ENCODE data around the gene KREMEN1. TPM values are rescaled to one million over a fixed set of nuclear protein-coding genes. Genes with fewer than 3 reads are reported as not detected.

Gene KREMEN1
- total and polyA plus RNA-seq, 2 of the 4 experiments (the other 2 are of a cell fraction) = 2.9 to 4.6 TPM

- intact Hi-C loops (cut with micrococcal nuclease) (loop anchor here (5.0 to 10.0 kb wide), 2 partner anchors 79 to 547 kb away; partner anchors contain the start of gene KREMEN1), dilution Hi-C loops (cut with HindIII; ENCODE audit: low sequenced_read_pairs, unreplicated experiment) (no loop called here), in situ Hi-C loops (cut with MboI; ENCODE audit: low sequenced_read_pairs) (loop anchor here (5.0 kb wide), 1 partner anchor 299 kb away; no protein-coding TSS in a partner anchor)
- H3K9me3 ChIP-seq (ENCODE audit: control insufficient read depth, insufficient read depth, low read length) = no peaks in the 10 kb centered on the region
- ATAC-seq (ENCODE audit: low read depth) (no peak), DNase-seq (no peak)
- no peak overlapping the region for H2BK20ac ChIP-seq (ENCODE audit: low read depth, low read length)
- no peaks in the 10 kb centered on the region; the same call in 1 of the 2 replicates for H3K4me1 ChIP-seq (ENCODE audit: control insufficient read depth, insufficient read depth, low read length)
- H2BK15ac ChIP-seq (ENCODE audit: low read depth, low read length) = no peak overlapping the region
- H3K14ac ChIP-seq (replicated peaks; ENCODE audit: low read depth, low read length) = no peak overlapping the region
- no TSS peak for BruUV-seq (replicated peaks)
- no peak overlapping the region for H3K4ac ChIP-seq (ENCODE audit: low read depth, low read length)
- H4K91ac ChIP-seq (ENCODE audit: insufficient read depth, low read depth, low read length) = no peak overlapping the region
- no peaks in the 10 kb centered on the region; the same call in none of the 2 replicates for H3K27me3 ChIP-seq (ENCODE audit: control insufficient read depth, insufficient read depth, low read length)
- no peak overlapping the region for H2AK5ac ChIP-seq (ENCODE audit: low read depth, low read length)
- no peak for TF ChIP-seq MAFK (IDR thresholded peaks at IDR 0.05; ENCODE audit: low read depth, low read length)
- TF ChIP-seq CTCF (conservative IDR thresholded peaks at IDR 0.05; ENCODE audit: low read depth, low read length) = no peak
- no peak for TF ChIP-seq FOS (IDR thresholded peaks at IDR 0.05; ENCODE audit: low read depth, low read length)
- no peak for TF ChIP-seq MAZ (IDR thresholded peaks at IDR 0.05; ENCODE audit: borderline replicate concordance, low read depth, low read length)
- no peak for TF ChIP-seq RAD21 (IDR thresholded peaks at IDR 0.05; ENCODE audit: low read length)
- TF ChIP-seq CEBPB (IDR thresholded peaks at IDR 0.05; ENCODE audit: low read depth, low read length) = no peak
- TF ChIP-seq MXI1 (IDR thresholded peaks at IDR 0.05; ENCODE audit: borderline replicate concordance, low read depth, low read length) = no peak
- no peak for TF ChIP-seq BHLHE40 (IDR thresholded peaks at IDR 0.05; ENCODE audit: low read depth, low read length)
- TF ChIP-seq ELK1 (IDR thresholded peaks at IDR 0.05; ENCODE audit: borderline replicate concordance, low read depth, low read length) = no peak
- no peak for TF ChIP-seq POLR2A (IDR thresholded peaks at IDR 0.05; ENCODE audit: low read depth, low read length)
- TF ChIP-seq USF2 (IDR thresholded peaks at IDR 0.05; ENCODE audit: low read depth, low read length) = no peak
- no peak for TF ChIP-seq RCOR1 (IDR thresholded peaks at IDR 0.05; ENCODE audit: insufficient replicate concordance, low read length)
- TF ChIP-seq RFX5 (IDR thresholded peaks at IDR 0.05; ENCODE audit: low read depth, low read length) = no peak
- no peak for TF ChIP-seq CHD1 (IDR thresholded peaks at IDR 0.05; ENCODE audit: low read depth, low read length)
- no peak for TF ChIP-seq SMC3 (IDR thresholded peaks at IDR 0.05; ENCODE audit: low read depth, low read length)
- TF ChIP-seq NFE2L2 (IDR thresholded peaks at IDR 0.05; ENCODE audit: low read depth, low read length) = no peak
- no peak overlapping the region for H2AFZ ChIP-seq (replicated peaks; ENCODE audit: low read length, poor library complexity)
- H4K20me1 ChIP-seq (ENCODE audit: insufficient read depth, low read length) = no peaks in the 10 kb centered on the region
- H2BK5ac ChIP-seq (ENCODE audit: low read depth, low read length, poor library complexity, severe bottlenecking) = no peak overlapping the region
- no CpG with 5 or more reads among the region's 7 CpGs for WGBS, 2 experiments (ENCODE audit: extremely low coverage in 2 of 2, insufficient read length in 1 of 2)
- H3K18ac ChIP-seq (ENCODE audit: low read depth, low read length) = no peak overlapping the region
- H3K9me1 ChIP-seq (ENCODE audit: insufficient read depth, low read length) = no peaks in the 10 kb centered on the region
- H3K36me3 ChIP-seq (ENCODE audit: control insufficient read depth, insufficient read depth, low read length) = no peaks in the 10 kb centered on the region
- POLR2A ChIA-PET (ENCODE audit: unreplicated experiment) = no interaction called here
- H4K8ac ChIP-seq (ENCODE audit: low read depth in 2 of 2, low read length in 2 of 2) = no peak overlapping the region
- H3K9ac ChIP-seq (ENCODE audit: low read depth, low read length) = no peak overlapping the region
- no peak overlapping the region for H2AK9ac ChIP-seq (replicated peaks; ENCODE audit: low read depth, low read length, poor library complexity)
- H3K4me2 ChIP-seq (ENCODE audit: low read depth, low read length) = no peak overlapping the region
- H2BK120ac ChIP-seq (ENCODE audit: low read depth, low read length) = no peak overlapping the region
- no peak overlapping the region for H3K23ac ChIP-seq (ENCODE audit: low read depth, low read length)
- H3K56ac ChIP-seq (ENCODE audit: extremely low read depth, insufficient read depth, low read length) = no peak overlapping the region
- no peak overlapping the region for H3K27ac ChIP-seq (ENCODE audit: insufficient read depth, low read length)
- CTCF ChIA-PET = no interaction called here
- no peaks in the 10 kb centered on the region for H3K79me1 ChIP-seq (ENCODE audit: low read depth in 1 of 2, low read length in 2 of 2)
- no peak overlapping the region for H4K5ac ChIP-seq (ENCODE audit: low read depth, low read length)
- H3K4me3 ChIP-seq (ENCODE audit: insufficient read depth, low read depth, low read length) = no peak overlapping the region
Measured at GRCh38 chr22:29151316-29151715, 78.5 kb downstream of the KREMEN1 start.
